SW480 (cell line): ENCODE measurements around the gene RIMBP2.

ENCODE experiments used
- DNase-seq: peaks from one replicate; pipeline ENCODE4 v3.0.0-alpha.2; 2016; ENCODE audit warnings: low spot score

Gene RIMBP2

DNA sequence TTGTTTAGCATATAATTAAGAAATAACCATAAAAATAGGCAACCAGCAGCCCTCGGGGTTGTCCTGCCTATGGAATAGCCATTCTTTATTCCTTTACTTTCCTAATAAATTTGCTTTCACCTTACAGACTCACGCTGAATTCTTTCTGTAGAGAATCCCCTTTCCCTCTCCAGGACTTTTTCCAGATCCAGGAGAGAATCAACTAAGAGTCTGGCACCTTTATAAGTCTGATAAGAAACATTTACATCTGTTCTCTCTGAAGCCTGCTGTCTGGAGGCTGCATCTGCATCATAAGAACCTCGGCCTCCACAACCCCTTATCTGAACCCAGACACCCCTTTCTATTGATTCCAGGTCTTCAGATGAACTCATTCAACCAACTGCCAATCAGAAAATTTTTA is 32.3 kb downstream of the RIMBP2 start:
- DNase-seq, result no peak

DNA sequence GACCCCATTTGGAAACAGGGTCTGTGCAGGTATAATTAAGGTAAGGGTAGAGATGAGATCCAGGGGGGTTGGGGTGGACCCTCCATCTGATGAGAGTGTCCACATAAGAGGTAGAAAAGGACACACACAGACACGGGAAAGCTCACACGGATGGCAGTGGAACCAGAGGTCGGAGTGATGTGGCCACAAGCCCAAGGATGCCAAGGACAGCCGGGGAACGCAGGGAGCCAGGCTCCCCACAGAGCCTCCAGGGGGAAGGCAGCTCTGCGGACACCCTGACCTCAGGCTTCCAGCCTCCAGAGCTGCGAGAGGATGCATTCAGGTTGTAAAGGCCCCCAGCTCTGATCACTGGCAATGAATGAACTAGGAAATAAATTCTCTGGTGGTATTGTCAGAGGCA is 33.0 kb downstream of the RIMBP2 start:
- no peak for DNase-seq

- DNase-seq, result no peak
Observed at GRCh38 chr12:130680451-130680990, 35.6 kb downstream of the RIMBP2 start.

DNA sequence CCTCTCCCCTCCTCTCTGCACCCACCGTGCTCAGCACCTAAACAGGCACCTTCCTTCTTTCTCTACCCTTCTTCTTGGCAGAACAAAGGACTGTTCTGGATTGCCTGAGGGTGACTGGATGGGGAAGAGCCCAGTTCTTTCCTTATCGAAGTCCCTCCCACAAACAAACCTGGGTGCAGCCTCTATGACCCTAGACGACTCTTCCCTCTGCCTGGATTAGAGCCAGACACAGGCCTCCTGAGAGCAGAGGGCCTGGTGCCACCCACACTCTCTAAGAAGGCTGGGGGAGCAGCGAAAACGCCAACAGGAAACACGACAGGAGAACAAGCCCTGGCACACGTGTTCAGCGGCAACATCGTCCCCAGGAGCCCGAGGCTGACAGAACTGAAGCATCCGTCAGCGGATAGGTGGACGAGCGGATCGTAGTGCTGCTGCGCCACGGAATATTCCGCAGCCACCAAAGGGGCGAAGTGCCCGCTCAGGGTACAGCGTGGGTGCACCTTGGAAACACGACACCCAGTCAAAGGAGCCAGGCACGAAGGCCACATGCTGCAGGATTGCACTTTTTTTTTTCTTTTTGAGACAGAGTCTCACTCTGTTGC is 38.0 kb downstream of the RIMBP2 start:
- no peak for DNase-seq

DNA sequence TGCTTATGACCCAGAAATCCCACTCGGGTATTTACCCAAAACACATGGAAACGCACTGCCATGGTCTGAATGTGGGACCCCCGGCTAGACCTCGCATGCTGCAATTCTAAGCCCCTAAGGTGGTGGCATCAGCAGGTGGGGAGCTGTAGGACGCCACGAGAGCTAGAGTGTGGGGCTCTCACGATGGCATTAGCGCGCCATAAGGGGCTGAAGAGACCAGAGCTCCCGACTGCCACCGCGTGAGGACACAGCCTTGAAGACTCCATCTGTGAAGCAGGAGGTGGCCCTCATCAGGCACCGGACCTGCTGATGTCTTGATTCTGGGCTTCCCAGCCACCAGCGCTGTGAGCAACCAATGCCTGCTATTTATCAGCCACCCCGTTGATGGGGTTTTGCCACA is 40.3 kb downstream of the RIMBP2 start:
- no peak for DNase-seq

DNA sequence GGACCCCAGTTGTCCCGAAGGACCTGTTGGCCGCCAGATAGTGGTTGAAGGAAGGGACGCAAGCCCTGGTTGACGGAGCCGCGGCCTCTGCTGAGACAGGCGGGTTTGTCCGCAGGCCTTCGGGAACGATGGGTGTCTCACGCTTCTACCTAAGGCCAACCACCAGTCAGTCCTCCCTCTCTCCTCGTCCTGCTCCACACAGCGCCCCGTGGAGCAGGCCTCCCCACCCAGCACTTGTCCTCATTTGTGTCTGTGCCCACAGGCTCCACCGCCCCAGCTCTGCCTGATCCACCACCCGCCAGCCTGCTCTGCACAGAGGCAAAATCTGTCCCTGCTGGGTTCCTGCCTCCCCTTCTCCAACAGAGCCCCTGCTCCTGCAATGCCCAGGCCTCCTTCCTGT is 41.0 kb downstream of the RIMBP2 start:
- DNase-seq, result no peak

DNA sequence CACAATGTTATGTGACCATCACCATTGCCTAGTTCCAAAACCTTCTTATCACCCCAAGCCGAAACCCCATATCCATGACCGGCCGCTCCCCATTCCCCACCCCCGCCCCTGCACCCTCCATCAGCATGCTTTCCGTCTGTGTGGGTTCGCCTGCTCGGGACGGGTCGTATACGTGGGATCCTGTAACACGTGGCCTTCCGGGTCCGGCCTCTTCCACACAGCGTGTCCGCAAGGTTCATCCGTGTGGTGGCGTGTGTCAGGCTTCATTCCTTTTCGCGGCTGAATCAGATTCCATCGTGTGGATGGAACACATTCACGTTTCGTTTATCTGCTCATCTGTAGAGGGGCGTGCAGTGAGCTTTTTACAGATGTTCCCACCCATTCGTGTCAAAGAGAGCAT is 41.4 kb downstream of the RIMBP2 start:
- no peak for DNase-seq

- no peak for DNase-seq
Observed at GRCh38 chr12:130673036-130673705, 42.9 kb downstream of the RIMBP2 start.

DNA sequence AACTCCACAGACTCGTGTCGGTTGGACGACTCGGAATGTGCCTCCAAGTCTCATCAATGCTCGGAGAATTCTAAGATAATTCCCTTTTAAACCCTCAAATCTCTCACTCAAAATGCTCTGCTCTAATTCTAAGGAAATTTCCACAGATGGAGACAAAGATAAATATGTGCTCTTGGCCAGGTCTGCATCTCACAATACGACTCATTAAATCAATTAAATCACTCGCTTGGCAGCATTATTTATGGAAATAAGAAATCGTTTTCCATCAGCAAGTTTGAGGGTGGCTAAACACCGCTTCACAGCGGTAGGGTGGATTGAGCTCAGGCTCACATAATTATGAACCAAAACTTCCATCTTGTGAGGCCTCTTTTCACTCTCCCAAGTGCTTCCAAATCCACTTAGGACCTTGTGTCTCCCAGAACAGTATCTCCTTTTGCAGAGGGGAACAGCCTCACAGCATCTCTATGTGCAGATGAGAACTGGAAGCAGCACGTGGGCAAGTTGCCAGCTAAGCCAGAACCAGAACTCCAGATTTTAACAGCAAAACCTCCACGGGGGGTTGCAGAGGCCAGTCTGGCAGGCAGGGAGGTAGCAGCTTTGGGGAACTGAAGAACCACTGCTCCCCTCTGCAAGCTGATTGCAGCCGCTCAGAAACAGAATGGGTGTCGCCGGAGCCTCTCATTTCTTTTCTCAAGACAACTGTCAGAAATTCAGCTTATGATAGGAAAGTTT is 43.8 kb downstream of the RIMBP2 start:
- no peak for DNase-seq

- no peak for DNase-seq
Observed at GRCh38 chr12:130671556-130671955, 44.5 kb downstream of the RIMBP2 start.

GRCh38 chr12:130669797-130670196 is 46.3 kb downstream of the RIMBP2 start:
- no peak for DNase-seq

GRCh38 chr12:130669205-130669557 is 46.9 kb downstream of the RIMBP2 start:
- DNase-seq, result no peak

GRCh38 chr12:130668286-130669204 is 47.6 kb downstream of the RIMBP2 start:
- DNase-seq, result no peak

GRCh38 chr12:130667421-130667960 is 48.6 kb downstream of the RIMBP2 start:
- no peak for DNase-seq

- no peak for DNase-seq
Observed at GRCh38 chr12:130666645-130667044, 49.5 kb downstream of the RIMBP2 start.

DNA sequence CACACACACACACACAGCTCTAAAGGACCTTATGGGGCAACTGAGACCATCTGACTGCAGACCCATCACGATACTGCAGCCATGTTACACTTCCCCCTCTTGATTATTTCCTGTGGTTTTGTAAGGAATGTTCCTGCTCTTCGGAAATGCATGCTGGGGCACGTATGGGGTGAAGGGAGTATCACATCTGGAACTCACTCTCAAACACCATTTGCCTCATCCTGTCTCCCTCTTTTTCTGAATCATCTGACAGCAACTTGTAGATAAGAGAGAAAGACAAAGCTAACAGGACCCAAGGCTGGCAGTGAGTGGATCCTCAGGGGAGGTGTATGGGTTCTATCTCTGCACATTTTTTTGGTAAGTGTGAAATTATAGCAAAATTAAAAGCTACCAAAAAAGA is 50.3 kb downstream of the RIMBP2 start:
- peak; percentile 30 for DNase-seq

GRCh38 chr12:130664772-130665171 is 51.3 kb downstream of the RIMBP2 start:
- no peak for DNase-seq

DNA sequence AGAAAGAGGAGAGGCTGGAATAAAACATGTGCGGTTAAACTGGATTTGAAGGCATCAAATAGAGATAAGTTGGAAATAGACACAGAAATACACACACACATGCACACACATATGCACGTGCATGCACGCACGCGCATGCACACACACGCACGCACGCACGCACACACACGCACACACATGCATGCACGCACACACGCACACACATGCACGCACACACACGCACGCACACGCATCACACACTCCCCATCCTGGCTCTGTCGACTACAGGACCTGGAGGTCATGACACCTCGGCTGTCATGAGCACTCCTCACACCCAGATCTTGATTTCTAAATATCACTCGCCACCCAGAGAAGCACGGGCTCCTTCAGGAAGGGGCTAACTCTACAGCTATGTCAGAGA is 51.8 kb downstream of the RIMBP2 start:
- no peak for DNase-seq

GRCh38 chr12:130663514-130663913 is 52.6 kb downstream of the RIMBP2 start:
- DNase-seq, result no peak

DNA sequence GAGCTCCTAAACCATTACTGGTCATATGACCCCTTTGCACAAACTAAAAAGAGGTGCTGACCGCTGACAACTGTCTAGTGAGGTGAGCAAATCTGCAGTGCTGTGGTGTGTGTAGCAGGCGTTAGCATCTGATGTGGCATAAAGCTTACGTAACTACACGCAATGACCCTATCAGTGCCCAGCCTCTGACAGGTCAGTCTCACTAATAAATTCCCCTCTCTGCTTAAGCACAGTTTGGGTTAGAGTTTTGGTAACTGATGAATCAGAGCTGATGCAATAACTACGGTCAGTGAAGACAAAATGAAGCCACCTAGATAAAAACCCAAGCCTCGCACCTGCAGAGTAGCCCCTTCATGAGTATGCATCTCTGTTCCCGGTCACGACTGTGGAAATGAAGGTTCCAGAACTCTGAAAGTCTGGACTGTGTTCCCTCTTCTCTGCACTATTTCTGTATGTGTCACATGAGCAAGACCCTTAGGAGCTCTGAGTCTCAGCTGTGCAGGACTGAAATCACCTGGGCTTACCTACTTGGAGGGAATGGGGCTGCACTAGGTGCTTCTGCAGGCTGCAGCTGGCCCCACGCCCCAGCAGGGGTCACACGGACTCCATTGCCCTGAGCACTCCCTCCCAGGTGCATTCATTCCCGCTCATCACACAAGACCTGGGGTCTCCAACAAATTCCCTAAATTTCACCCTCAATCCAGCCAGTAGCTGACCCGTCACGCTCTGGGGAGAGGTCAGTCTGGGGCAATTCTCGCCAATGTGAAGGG is 54.4 kb downstream of the RIMBP2 start:
- peak; percentile 76 for DNase-seq

GRCh38 chr12:130661059-130661458 is 55.0 kb downstream of the RIMBP2 start:
- DNase-seq, result no peak
